Endothelial cell of umbilical vein (primary cell): ENCODE results near the gene CUX1. TPM values are rescaled to one million over a fixed set of nuclear protein-coding genes. Genes with fewer than 3 reads are reported as not detected.
"Not testable (repeated sequence)": the region's sequence is repeated elsewhere in the genome, so short reads cannot be mapped to it uniquely, and the experiment has no call there.

Experiments used
- BruUV-seq: library from RNA; stranded (reverse); fragments of 400-500 nt; replicated peaks from 2 replicates; lab custom pipeline; 2021; lab: Mats Ljungman, UMichigan
- CTCF ChIA-PET: fragments of 300-600, 350-600 bp; sonication (Branson Sonifier 250); formaldehyde crosslinking; loops from one replicate; lab custom pipeline; 2021; ENCODE audit warnings: antibody characterized with exemption, inconsistent platforms; lab: Charles Lee
- POLR2A ChIA-PET: fragments of 300-600, 350-600 bp; sonication (Branson Sonifier 250); formaldehyde crosslinking; loops from one replicate; lab custom pipeline; 2021; ENCODE audit warnings: antibody characterized with exemption, inconsistent platforms; lab: Charles Lee
- DNase-seq: peaks from one replicate; pipeline ENCODE4 v3.0.0-alpha.2; 2011; ENCODE audit warnings: low read depth, low spot score
- FAIRE-seq: peaks from 2 replicates; lab custom pipeline; 2011; peaks lifted over from hg19 to GRCh38; lab: Jason Lieb, UNC
- H2AFZ ChIP-seq: 2 replicates; pipeline ENCODE4 v1.6.0; 2012; ENCODE audit warnings: low read depth, low read length, control low read depth, inconsistent platforms
- H3K27ac ChIP-seq: 2 replicates; pipeline ENCODE4 v1.5.1; 2011; ENCODE audit warnings: low read depth, mild to moderate bottlenecking, control low read depth, low read length, moderate library complexity; ENCODE audit not compliant: insufficient read depth
- H3K27me3 ChIP-seq, 2 experiments: 2 replicates each; pipeline versions ENCODE4 v1.6.0 to v1.6.1; 2011; ENCODE audit warnings: low read length in 2 of 2, mixed read lengths in 1 of 2; ENCODE audit not compliant: control insufficient read depth in 2 of 2, insufficient read depth in 2 of 2
- H3K36me3 ChIP-seq, 2 experiments: 2 replicates in 1 of 2; 3 replicates in 1 of 2; pipeline ENCODE4 v1.5.1; 2011; ENCODE audit warnings: low read length in 2 of 2, mild to moderate bottlenecking in 1 of 2, moderate library complexity in 1 of 2; ENCODE audit not compliant: control insufficient read depth in 2 of 2, insufficient read depth in 2 of 2; ENCODE audit errors: extremely low read depth in 1 of 2
- H3K4me1 ChIP-seq: 3 replicates; pipeline ENCODE4 v1.5.1; 2011; ENCODE audit warnings: mild to moderate bottlenecking, low read length; ENCODE audit not compliant: control insufficient read depth, insufficient read depth; ENCODE audit errors: extremely low read depth
- H3K4me2 ChIP-seq: 2 replicates; pipeline ENCODE4 v1.6.1; 2011; ENCODE audit warnings: low read length, control low read depth, mixed read lengths; ENCODE audit not compliant: insufficient read depth
- H3K4me3 ChIP-seq, 3 experiments: fragments of 200-600 bp in 1 of 3; sonication (generic), shearing (Covaris generic) in 1 of 3; replicated peaks in 1 of 3; 2 replicates each; pipeline ENCODE4 v1.5.1; 2011 to 2016; ENCODE audit warnings: control low read depth in 3 of 3, low read length in 3 of 3, mild to moderate bottlenecking in 2 of 3, inconsistent platforms in 1 of 3, low read depth in 1 of 3, moderate library complexity in 1 of 3; ENCODE audit not compliant: insufficient read depth in 1 of 3
- H3K79me2 ChIP-seq: 2 replicates; pipeline ENCODE4 v1.6.0; 2012; ENCODE audit warnings: low read length, inconsistent platforms; ENCODE audit not compliant: control insufficient read depth, insufficient read depth
- H3K9ac ChIP-seq: replicated peaks from 2 replicates; pipeline ENCODE3; 2011; ENCODE audit warnings: low read length, control low read depth; ENCODE audit not compliant: insufficient read depth; ENCODE audit errors: extremely low read depth
- H3K9me1 ChIP-seq: replicated peaks from 3 replicates; pipeline ENCODE4 v1.6.0; 2011; ENCODE audit warnings: mild to moderate bottlenecking, low read length; ENCODE audit not compliant: control insufficient read depth, insufficient read depth; ENCODE audit errors: extremely low read depth
- H3K9me3 ChIP-seq: replicated peaks from 2 replicates; pipeline ENCODE4 v1.5.1; 2012; ENCODE audit warnings: low read length, inconsistent platforms; ENCODE audit not compliant: control insufficient read depth, insufficient read depth
- H4K20me1 ChIP-seq: replicated peaks from 2 replicates; pipeline ENCODE3; 2011; ENCODE audit warnings: mild to moderate bottlenecking, low read length; ENCODE audit not compliant: control insufficient read depth, insufficient read depth; ENCODE audit errors: extremely low read depth
- EZH2 ChIP-seq: IDR thresholded peaks from 2 replicates; pipeline ENCODE4 v1.6.1; 2012; ENCODE audit warnings: borderline replicate concordance, low read depth, mild to moderate bottlenecking, moderate library complexity, low read length, inconsistent platforms; ENCODE audit not compliant: severe bottlenecking
- FOS ChIP-seq: IDR thresholded peaks from 2 replicates; pipeline ENCODE4 v1.6.1; 2011; ENCODE audit warnings: mild to moderate bottlenecking, low read length, moderate library complexity, borderline replicate concordance; ENCODE audit not compliant: insufficient read depth
- GATA2 ChIP-seq: IDR thresholded peaks from 2 replicates; pipeline ENCODE4 v1.7.0; 2011; ENCODE audit warnings: low read depth, mild to moderate bottlenecking, moderate library complexity, mixed read lengths, low read length; ENCODE audit not compliant: insufficient read length, insufficient read depth
- JUN ChIP-seq: IDR thresholded peaks from 2 replicates; pipeline ENCODE4 v1.6.1; 2011; ENCODE audit warnings: borderline replicate concordance, low read depth; ENCODE audit not compliant: insufficient read length, insufficient read depth
- MYC ChIP-seq: IDR thresholded peaks from one replicate; pipeline ENCODE4 v1.6.1; 2011; ENCODE audit warnings: mild to moderate bottlenecking, low read depth, low read length
- POLR2A ChIP-seq: IDR thresholded peaks from 2 replicates; pipeline ENCODE4 v1.6.1; 2012; ENCODE audit warnings: low read depth, mild to moderate bottlenecking, control low read depth, low read length
- POLR2AphosphoS5 ChIP-seq: IDR thresholded peaks from 2 replicates; pipeline ENCODE4 v1.6.1; 2012; ENCODE audit warnings: low read depth, mild to moderate bottlenecking, control low read depth, low read length, moderate library complexity; ENCODE audit not compliant: insufficient read depth
- dilution Hi-C: fragments of 300-500 bp; cut with MboI; formaldehyde crosslinking; loops from one replicate; pipeline ENCODE4 v1.15.0; 2019; ENCODE audit warnings: low sequenced_read_pairs; ENCODE audit not compliant: extremely low pct_ligation_motif_present
- intact Hi-C: fragments of 100-400 bp; cut with micrococcal nuclease; formaldehyde crosslinking; loops from one replicate; pipeline ENCODE4 v1.10.0; 2022
- polyA plus RNA-seq, 4 experiments: library from polyadenylated mRNA; depleted of rRNA in 3 of 4; stranded (reverse) in 3 of 4; unstranded in 1 of 4; fragments of >200 nt; gene quantifications; 2 replicates each; pipeline versions ENCODE4 v1.2.1 to v1.2.3, GENCODE V29; 2011 to 2012; ENCODE audit warnings: missing spikeins in 1 of 4
- total RNA-seq: library from RNA; stranded (reverse); gene quantifications from 2 replicates; pipeline ENCODE4 v1.2.3, GENCODE V29; 2021
- TF ChIP-seq, protein P1 (sequence below), 2 donors: IDR thresholded peaks; 1 replicate in 1 of 2; 2 replicates in 1 of 2; pipeline ENCODE4 v1.5.1; 2011; ENCODE audit warnings: low read length in 2 of 2, mild to moderate bottlenecking in 2 of 2, moderate library complexity in 2 of 2, control low read depth in 1 of 2, inconsistent platforms in 1 of 2, low read depth in 1 of 2; ENCODE audit not compliant: insufficient read depth in 1 of 2; ENCODE audit errors: extremely low read depth in 1 of 2
- TF ChIP-seq, protein P2 (sequence below): IDR thresholded peaks from 2 replicates; pipeline ENCODE4 v1.6.1; 2011; ENCODE audit not compliant: insufficient read depth, insufficient read length

The CUX1 gene
- total and polyA plus RNA-seq, 2 donors (not counting 3 experiments of a cell fraction or from before 2014, with no cell fraction given) = 13.8 to 49.8 TPM

DNA sequence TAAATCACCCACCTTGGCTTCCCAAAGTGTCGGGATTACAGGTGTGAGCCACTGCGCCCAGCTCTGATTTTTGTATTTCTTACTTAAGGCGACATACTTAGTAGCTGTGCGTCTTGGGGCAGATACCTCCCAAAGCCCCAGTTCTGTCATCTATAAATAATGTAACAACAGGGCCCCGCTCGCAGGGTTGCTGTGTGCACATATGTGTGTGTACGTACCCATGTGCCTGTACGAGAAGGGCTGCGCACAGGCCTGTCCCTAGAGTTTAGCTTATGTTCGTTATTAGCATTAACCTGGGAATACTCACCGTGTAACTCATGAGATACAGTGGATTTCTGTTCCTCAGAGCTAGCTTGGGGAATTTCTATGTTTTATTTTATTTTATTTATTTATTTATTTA is 103.6 kb downstream of the CUX1 start:
- Histone ChIP-seq H3K27me3 (no peaks in the 10 kb centered on the region), H3K4me3 (no peak overlapping the region), H2AFZ (no peak overlapping the region), H3K36me3 (peaks cover 3 to 5% of the 10 kb centered on the region in 2 experiments), H3K4me2 (no peak overlapping the region), H3K79me2 (no peaks in the 10 kb centered on the region), H3K4me1 (no peaks in the 10 kb centered on the region), H4K20me1 (no peaks in the 10 kb centered on the region), H3K27ac (no peak overlapping the region), H3K9me3 (no peaks in the 10 kb centered on the region), H3K9ac (no peak overlapping the region), H3K9me1 (no peaks in the 10 kb centered on the region)
- TF ChIP-seq GATA2 = no peak
- no peak for TF ChIP-seq FOS
- TF ChIP-seq JUN = no peak
- TF ChIP-seq EZH2 = no peak
- TF ChIP-seq MYC = no peak
- TF ChIP-seq, protein P1, sequence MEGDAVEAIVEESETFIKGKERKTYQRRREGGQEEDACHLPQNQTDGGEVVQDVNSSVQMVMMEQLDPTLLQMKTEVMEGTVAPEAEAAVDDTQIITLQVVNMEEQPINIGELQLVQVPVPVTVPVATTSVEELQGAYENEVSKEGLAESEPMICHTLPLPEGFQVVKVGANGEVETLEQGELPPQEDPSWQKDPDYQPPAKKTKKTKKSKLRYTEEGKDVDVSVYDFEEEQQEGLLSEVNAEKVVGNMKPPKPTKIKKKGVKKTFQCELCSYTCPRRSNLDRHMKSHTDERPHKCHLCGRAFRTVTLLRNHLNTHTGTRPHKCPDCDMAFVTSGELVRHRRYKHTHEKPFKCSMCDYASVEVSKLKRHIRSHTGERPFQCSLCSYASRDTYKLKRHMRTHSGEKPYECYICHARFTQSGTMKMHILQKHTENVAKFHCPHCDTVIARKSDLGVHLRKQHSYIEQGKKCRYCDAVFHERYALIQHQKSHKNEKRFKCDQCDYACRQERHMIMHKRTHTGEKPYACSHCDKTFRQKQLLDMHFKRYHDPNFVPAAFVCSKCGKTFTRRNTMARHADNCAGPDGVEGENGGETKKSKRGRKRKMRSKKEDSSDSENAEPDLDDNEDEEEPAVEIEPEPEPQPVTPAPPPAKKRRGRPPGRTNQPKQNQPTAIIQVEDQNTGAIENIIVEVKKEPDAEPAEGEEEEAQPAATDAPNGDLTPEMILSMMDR (IDR thresholded peaks at IDR 0.05; ENCODE audit: extremely low read depth in 1 of 2, insufficient read depth in 1 of 2, low read depth in 1 of 2, low read length in 2 of 2) = no peak
- TF ChIP-seq POLR2A = no peak
- no peak for TF ChIP-seq POLR2AphosphoS5
- TF ChIP-seq, protein P2, sequence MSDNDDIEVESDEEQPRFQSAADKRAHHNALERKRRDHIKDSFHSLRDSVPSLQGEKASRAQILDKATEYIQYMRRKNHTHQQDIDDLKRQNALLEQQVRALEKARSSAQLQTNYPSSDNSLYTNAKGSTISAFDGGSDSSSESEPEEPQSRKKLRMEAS = no peak
- dilution Hi-C loops = no loop called here
- no peak for DNase-seq
- CTCF ChIA-PET = interaction anchor here (1.2 to 1.4 kb wide), 2 partner anchors 10 to 40 kb away, joined by 3 to 6 read pairs; no protein-coding TSS in a partner anchor
- POLR2A ChIA-PET = no interaction called here
- no peak for FAIRE-seq
- intact Hi-C loops = no loop called here
- no TSS peak for BruUV-seq

DNA sequence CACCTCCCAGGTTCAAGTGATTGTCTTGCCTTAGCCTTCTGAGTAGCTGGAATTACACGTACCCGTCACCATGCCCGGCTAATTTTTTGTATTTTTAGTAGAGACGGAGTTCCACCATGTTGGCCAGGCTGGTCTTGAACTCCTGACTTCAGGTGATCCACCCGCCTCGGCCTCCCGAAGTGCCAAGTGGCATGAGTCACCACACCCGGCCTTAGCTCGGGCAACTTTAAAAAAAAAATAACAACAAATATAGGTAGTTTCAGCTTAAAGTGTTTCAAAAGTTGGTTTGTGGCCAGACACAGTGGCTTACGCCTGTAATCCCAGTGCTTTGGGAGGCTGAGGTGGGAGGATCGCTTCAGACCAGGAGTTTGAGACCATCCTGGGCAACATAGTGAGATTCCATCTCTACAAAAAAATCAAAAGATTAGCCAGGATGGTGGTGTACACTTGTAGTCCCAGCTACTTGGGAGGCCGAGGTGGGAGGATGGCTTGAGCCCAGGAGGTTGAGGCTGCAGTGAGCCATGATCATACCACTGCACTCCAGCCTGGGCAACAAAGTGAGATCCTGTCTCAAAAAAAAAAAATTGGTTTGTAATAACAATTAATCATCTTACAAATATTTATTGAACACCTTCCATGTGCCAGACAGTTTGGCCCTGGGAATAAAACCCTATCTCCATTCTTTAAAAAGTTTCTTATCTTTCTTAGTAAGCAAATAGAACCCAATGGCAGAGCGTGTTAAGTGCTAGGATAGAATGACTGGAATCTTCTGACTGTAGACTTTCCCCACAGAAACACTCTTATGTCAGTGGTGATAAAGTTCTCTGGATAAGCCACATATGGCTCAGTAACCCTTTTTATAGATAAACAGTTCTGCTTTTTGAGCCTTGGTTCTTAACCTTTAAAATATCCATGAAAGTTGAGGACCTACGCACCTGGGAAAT is 104.4 kb downstream of the CUX1 start:
- DNase-seq, H3K4me1 ChIP-seq, BruUV-seq, H3K9me3 ChIP-seq, H3K79me2 ChIP-seq, POLR2A ChIA-PET, H3K36me3 ChIP-seq, H3K9me1 ChIP-seq, H2AFZ ChIP-seq, H4K20me1 ChIP-seq, H3K27me3 ChIP-seq, dilution Hi-C loops, intact Hi-C loops, H3K27ac ChIP-seq, FAIRE-seq, H3K9ac ChIP-seq, H3K4me3 ChIP-seq, H3K4me2 ChIP-seq: not testable (repeated sequence)
- CTCF ChIA-PET = interaction anchor here (1.2 to 1.4 kb wide), 2 partner anchors 11 to 39 kb away, joined by 3 to 6 read pairs; no protein-coding TSS in a partner anchor
